T-helper 2 cell treated with Interferon-gamma antibody and Interleukin-4, amounts not matched to agents 5 μg/mL and 100 μg/mL, for 36 hours (primary cell): ENCODE results near the gene WDR73.
"Not testable (repeated sequence)": the region's sequence is repeated elsewhere in the genome, so short reads cannot be mapped to it uniquely, and the experiment has no call there.

ENCODE experiments used
- DNase-seq: peaks from one replicate; pipeline ENCODE4 v3.0.0; 2021; ENCODE audit warnings: low spot score
- H3K27ac Mint-ChIP-seq: one replicate; pipeline ENCODE4 v1.8.0; 2021; ENCODE audit warnings: mild to moderate bottlenecking, mixed read lengths
- H3K27me3 Mint-ChIP-seq: one replicate; pipeline ENCODE4 v1.8.0; 2021; ENCODE audit warnings: low read depth, mixed read lengths
- H3K36me3 Mint-ChIP-seq: one replicate; pipeline ENCODE4 v1.8.0; 2021; ENCODE audit warnings: low read depth, mixed read lengths
- H3K4me1 Mint-ChIP-seq: one replicate; pipeline ENCODE4 v1.8.0; 2021; ENCODE audit warnings: low read depth, mixed read lengths
- H3K4me3 Mint-ChIP-seq: one replicate; pipeline ENCODE4 v1.8.0; 2022; ENCODE audit warnings: mild to moderate bottlenecking, moderate library complexity, mixed read lengths
- H3K9me3 Mint-ChIP-seq: one replicate; pipeline ENCODE4 v1.8.0; 2021; ENCODE audit warnings: mixed read lengths

The WDR73 gene

DNA sequence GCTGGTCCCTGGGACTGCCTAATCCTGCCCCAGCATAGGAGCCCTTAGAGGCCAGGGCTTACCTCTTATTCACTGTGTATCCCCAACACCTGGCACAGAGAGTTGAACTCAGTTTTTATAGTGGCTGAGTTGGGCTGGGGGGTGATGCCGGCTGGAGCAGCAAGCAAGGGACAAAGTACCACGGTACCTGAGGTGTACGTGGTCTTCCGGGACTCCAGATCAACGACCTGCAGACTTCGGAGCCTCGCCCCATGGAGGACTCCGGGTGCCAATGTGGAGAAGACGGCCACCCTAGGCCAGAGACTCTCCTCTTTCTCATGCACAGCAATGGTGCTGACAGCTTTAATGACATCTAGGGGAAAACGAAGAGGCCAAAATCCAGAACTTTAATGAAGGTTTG, 8.1 kb downstream of the WDR73 start:
- Mint-ChIP-seq H3K27ac (no peak overlapping the region), H3K9me3 (no peaks in the 10 kb centered on the region), H3K4me1 (peaks cover 10% of the 10 kb centered on the region), H3K27me3 (no peaks in the 10 kb centered on the region), H3K36me3 (peaks cover 52% of the 10 kb centered on the region), H3K4me3 (no peak overlapping the region)
- no peak for DNase-seq

GRCh38 chr15:84645496-84645895, 8.6 kb downstream of the WDR73 start:
- Mint-ChIP-seq H3K27ac (no peak overlapping the region), H3K36me3 (peaks cover 54% of the 10 kb centered on the region), H3K27me3 (no peaks in the 10 kb centered on the region)

GRCh38 chr15:84643838-84644237, 10.2 kb downstream of the WDR73 start:
- Mint-ChIP-seq H3K27me3 (no peaks in the 10 kb centered on the region), H3K36me3 (peaks cover 60% of the 10 kb centered on the region), H3K4me1 (peaks cover 13% of the 10 kb centered on the region), H3K9me3 (no peaks in the 10 kb centered on the region), H3K4me3 (no peak overlapping the region), H3K27ac (no peak overlapping the region)
- no peak for DNase-seq

More at GRCh38 chr15:84645496-84645895, 8.6 kb downstream of the WDR73 start:
- no peak for DNase-seq
- no peak overlapping the region for H3K4me3 Mint-ChIP-seq
- peaks cover 13% of the 10 kb centered on the region for H3K4me1 Mint-ChIP-seq
- no peaks in the 10 kb centered on the region for H3K9me3 Mint-ChIP-seq

DNA sequence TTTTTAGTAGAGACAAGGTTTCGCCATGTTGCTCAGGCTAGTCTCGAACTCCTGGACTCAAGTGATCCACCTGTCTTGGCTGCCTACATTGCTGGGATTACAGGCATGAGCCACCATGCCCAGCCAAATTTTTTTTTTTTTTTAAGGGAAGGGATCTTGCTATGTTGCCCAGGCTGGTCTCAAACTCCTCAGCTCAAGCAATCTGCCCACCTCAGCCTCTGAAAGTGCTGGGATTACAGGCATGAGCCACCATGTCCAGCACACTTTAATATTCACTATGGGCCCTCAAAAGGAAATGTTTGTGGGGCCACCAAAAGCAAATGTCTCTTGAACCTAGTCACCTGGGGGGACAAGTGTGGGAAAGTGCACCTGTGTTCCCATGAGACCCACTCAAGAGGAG, 11.4 kb downstream of the WDR73 start:
- not testable (repeated sequence) for H3K9me3 Mint-ChIP-seq, H3K27ac Mint-ChIP-seq, H3K27me3 Mint-ChIP-seq, H3K4me3 Mint-ChIP-seq, DNase-seq
- peaks cover 60% of the 10 kb centered on the region for H3K36me3 Mint-ChIP-seq
- H3K4me1 Mint-ChIP-seq: peaks cover 13% of the 10 kb centered on the region

- not testable (repeated sequence) for H3K27ac Mint-ChIP-seq, H3K9me3 Mint-ChIP-seq, H3K4me3 Mint-ChIP-seq, H3K27me3 Mint-ChIP-seq, DNase-seq
- Mint-ChIP-seq H3K36me3 (peaks cover 61% of the 10 kb centered on the region), H3K4me1 (peaks cover 13% of the 10 kb centered on the region)
These were observed 12.2 kb downstream of the WDR73 start for GRCh38 chr15:84641871-84642270.

GRCh38 chr15:84638103-84638502, 16.0 kb downstream of the WDR73 start:
- DNase-seq: no peak
- Mint-ChIP-seq H3K4me3 (no peak overlapping the region), H3K27ac (peak overlapping the region; percentile 34), H3K36me3 (peaks cover 53% of the 10 kb centered on the region), H3K4me1 (peaks cover 32% of the 10 kb centered on the region), H3K27me3 (no peaks in the 10 kb centered on the region), H3K9me3 (no peaks in the 10 kb centered on the region)

- Mint-ChIP-seq H3K27ac (peak overlapping the region; percentile 61), H3K4me1 (peaks cover 41% of the 10 kb centered on the region), H3K9me3 (no peaks in the 10 kb centered on the region), H3K36me3 (peaks cover 33% of the 10 kb centered on the region), H3K27me3 (no peaks in the 10 kb centered on the region), H3K4me3 (peak overlapping the region; percentile 90)
- DNase-seq: no peak
These were observed 19.8 kb downstream of the WDR73 start for GRCh38 chr15:84634228-84634837.

- Mint-ChIP-seq H3K36me3 (peaks cover 29% of the 10 kb centered on the region), H3K4me3 (peak overlapping the region; percentile 95), H3K4me1 (peaks cover 40% of the 10 kb centered on the region), H3K27ac (peak overlapping the region; percentile 96), H3K9me3 (no peaks in the 10 kb centered on the region), H3K27me3 (no peaks in the 10 kb centered on the region)
- peak; percentile 77 for DNase-seq
These were observed 20.5 kb downstream of the WDR73 start for GRCh38 chr15:84633311-84634227.

GRCh38 chr15:84631706-84632272, 22.3 kb downstream of the WDR73 start:
- Mint-ChIP-seq H3K4me1 (peaks cover 33% of the 10 kb centered on the region), H3K27me3 (no peaks in the 10 kb centered on the region), H3K36me3 (peaks cover 17% of the 10 kb centered on the region), H3K4me3 (peak overlapping the region; percentile 84), H3K27ac (peak overlapping the region; percentile 85), H3K9me3 (no peaks in the 10 kb centered on the region)
- DNase-seq: no peak

- Mint-ChIP-seq H3K27ac (no peak overlapping the region), H3K36me3 (peaks cover 8% of the 10 kb centered on the region), H3K4me3 (no peak overlapping the region), H3K27me3 (no peaks in the 10 kb centered on the region), H3K9me3 (peaks cover 5% of the 10 kb centered on the region), H3K4me1 (peaks cover 15% of the 10 kb centered on the region)
- DNase-seq: no peak
These were observed 25.1 kb downstream of the WDR73 start for GRCh38 chr15:84629033-84629432.

- no peak for DNase-seq
- Mint-ChIP-seq H3K27me3 (no peaks in the 10 kb centered on the region), H3K4me3 (no peak overlapping the region), H3K9me3 (peaks cover 34% of the 10 kb centered on the region), H3K27ac (no peak overlapping the region), H3K4me1 (peaks cover 2% of the 10 kb centered on the region), H3K36me3 (peaks cover 38% of the 10 kb centered on the region)
These were observed 29.0 kb downstream of the WDR73 start for GRCh38 chr15:84625123-84625522.

DNA sequence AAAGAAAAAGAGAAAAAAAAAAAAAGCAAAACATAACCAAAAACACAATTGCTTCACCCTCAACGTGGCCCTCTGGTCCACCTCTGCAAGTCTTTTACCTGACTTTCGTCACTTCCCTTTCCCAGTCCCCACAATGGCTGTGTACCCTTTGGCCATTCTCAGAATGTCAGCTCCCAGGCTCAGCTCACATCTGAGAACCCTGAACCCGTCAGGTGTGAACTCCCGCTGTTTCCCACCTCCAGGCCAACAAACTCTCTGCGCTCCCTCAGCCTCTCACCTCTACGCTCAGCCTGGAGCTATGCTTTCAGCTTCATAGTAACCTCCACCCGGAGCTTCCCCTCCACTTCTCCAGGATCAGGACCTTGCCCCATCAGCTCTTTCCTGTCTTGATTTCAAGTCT, 29.7 kb downstream of the WDR73 start:
- Mint-ChIP-seq H3K9me3 (peaks cover 41% of the 10 kb centered on the region), H3K4me1 (no peaks in the 10 kb centered on the region), H3K36me3 (peaks cover 44% of the 10 kb centered on the region), H3K4me3 (no peak overlapping the region), H3K27me3 (no peaks in the 10 kb centered on the region), H3K27ac (no peak overlapping the region)
- DNase-seq: no peak

- H3K9me3 Mint-ChIP-seq: peaks cover 43% of the 10 kb centered on the region
- no peak overlapping the region for H3K27ac Mint-ChIP-seq
- DNase-seq: no peak
- H3K36me3 Mint-ChIP-seq: peaks cover 49% of the 10 kb centered on the region
- H3K4me1 Mint-ChIP-seq: no peaks in the 10 kb centered on the region
- no peaks in the 10 kb centered on the region for H3K27me3 Mint-ChIP-seq
- H3K4me3 Mint-ChIP-seq: no peak overlapping the region
These were observed 32.6 kb downstream of the WDR73 start for GRCh38 chr15:84621358-84621979.

DNA sequence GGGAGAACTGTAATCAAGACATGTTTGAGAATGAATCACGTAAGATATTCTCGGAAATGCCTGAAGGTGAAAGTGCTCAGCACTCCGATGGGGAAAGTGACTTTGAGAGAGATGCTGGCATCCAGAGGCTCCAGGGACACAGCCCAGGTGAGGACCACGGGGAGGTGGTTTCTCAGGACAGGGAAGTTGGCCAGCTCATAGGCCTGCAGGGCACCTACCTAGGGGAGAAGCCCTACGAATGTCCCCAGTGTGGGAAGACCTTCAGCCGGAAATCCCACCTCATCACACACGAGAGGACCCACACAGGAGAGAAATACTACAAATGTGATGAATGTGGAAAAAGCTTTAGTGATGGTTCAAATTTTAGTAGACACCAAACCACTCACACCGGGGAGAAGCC, 33.5 kb downstream of the WDR73 start:
- H3K27me3 Mint-ChIP-seq: no peaks in the 10 kb centered on the region
- peaks cover 43% of the 10 kb centered on the region for H3K9me3 Mint-ChIP-seq
- H3K4me3 Mint-ChIP-seq: no peak overlapping the region
- H3K36me3 Mint-ChIP-seq: peaks cover 49% of the 10 kb centered on the region
- no peaks in the 10 kb centered on the region for H3K4me1 Mint-ChIP-seq
- no peak for DNase-seq
- H3K27ac Mint-ChIP-seq: no peak overlapping the region
